GM04503 (cell line): Measurements from ENCODE around the gene KLHL14.
"Not testable (repeated sequence)": the region's sequence is repeated elsewhere in the genome, so short reads cannot be mapped to it uniquely, and the experiment has no call there.

Experiments
- DNase-seq: peaks from one replicate; pipeline ENCODE4 v3.0.0-alpha.2; 2012; ENCODE audit warnings: low read depth

Gene KLHL14

GRCh38 chr18:32772581-32773381, at the start of gene KLHL14:
KLHL14 (minus strand) TSS chr18:32773023; CDS start chr18:32770591, 2,432 bp downstream.
- no peak for DNase-seq

DNA sequence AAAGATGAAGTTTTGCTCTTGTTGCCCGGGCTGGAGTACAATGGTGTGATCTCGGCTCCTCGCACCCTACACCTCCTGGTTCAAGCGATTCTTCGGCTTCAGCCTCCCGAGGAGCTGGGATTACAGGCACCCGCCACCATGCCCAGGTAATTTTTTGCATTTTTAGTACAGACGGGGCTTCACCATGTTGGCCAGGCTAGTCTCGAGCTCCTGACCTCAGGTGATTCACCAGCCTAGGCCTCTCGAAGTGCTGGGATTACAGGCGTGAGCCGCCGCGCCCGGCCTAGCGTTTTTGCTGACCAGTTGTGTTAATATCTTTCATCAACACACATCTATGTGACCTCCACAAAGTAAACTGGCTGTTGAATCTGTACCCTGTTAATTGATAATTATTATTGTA, 49.4 kb upstream of the KLHL14 start:
- DNase-seq, result no peak

- no peak for DNase-seq
Measured at GRCh38 chr18:32815881-32816280, 43.1 kb upstream of the KLHL14 start.

DNA sequence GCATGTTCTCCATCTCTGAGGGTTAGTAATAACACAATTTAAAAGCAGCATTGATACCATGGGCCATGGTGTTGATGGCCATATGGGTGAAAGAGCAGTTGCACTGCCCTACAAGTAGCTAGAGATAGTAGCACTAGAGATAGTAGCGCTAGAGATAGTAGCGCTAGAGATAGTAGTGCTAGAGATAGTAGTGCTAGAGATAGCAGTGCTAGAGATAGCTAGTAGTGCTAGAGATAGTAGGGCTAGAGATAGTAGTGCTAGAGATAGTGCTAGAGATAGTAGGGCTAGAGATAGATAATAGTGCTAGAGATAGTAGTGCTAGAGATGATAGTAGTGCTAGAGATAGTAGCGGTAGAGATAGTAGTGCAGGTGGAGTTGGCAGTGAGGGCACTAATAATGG, 39.5 kb upstream of the KLHL14 start:
- no peak for DNase-seq

GRCh38 chr18:32810314-32810713, 37.5 kb upstream of the KLHL14 start:
- DNase-seq, result no peak

- DNase-seq, result no peak
Measured at GRCh38 chr18:32805354-32805753, 32.5 kb upstream of the KLHL14 start.

DNA sequence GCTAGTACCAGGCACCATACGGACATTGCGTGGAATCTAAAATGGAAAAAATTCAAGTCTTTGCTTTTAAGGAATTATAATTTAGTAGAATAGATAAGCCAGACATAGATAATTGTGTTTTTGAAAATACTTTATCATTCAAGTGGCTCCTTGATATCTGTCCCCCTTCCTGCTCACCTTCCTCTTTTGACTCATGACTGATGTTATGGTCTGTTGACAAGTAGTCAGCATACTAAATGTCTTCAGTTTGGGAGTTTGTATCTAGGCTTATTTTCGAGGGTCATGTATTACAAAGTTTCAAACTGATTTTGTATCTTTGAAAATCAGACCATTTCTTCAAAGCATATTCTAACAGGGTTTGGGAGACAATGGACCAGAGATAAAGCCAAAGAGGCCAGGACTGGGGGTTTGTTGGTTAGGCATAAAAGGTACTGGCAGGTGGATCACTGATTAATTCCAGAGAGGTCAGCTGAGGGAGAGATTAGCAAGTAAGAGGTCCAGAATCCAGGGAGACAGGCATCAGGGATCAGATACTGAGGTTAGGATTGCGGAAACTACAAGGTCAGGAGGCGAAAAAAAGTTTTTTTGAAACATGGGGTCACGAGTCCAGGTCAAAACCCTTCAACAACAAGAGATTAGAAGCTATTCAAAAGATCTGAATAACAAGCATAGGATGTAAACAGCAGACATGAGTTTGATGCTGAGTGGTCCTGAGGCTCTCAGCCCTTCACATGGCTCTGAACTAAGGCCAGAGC, 31.5 kb upstream of the KLHL14 start:
- DNase-seq, result no peak

DNA sequence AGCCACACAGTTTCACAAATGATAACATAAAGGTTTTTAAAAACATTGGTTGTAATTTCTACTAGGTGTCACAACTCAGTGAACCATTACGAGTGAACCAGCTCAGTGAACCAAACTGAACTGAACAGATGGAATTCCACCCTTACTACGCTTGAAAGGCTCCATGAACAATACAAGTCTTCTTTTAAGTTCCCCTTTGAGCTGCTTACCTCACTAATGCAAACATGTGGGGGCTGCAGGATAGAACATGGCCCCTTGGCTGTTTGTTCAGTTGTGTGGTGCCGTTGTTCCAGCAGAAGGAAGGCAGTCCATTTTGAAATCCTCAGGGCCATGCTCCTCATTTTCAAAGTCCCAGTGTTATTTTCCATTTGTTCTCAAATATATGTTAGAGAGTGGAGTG, 30.7 kb upstream of the KLHL14 start:
- no peak for DNase-seq

- no peak for DNase-seq
Measured at GRCh38 chr18:32802591-32803451, 30.0 kb upstream of the KLHL14 start.

- DNase-seq, result no peak
Measured at GRCh38 chr18:32801228-32801627, 28.4 kb upstream of the KLHL14 start.

DNA sequence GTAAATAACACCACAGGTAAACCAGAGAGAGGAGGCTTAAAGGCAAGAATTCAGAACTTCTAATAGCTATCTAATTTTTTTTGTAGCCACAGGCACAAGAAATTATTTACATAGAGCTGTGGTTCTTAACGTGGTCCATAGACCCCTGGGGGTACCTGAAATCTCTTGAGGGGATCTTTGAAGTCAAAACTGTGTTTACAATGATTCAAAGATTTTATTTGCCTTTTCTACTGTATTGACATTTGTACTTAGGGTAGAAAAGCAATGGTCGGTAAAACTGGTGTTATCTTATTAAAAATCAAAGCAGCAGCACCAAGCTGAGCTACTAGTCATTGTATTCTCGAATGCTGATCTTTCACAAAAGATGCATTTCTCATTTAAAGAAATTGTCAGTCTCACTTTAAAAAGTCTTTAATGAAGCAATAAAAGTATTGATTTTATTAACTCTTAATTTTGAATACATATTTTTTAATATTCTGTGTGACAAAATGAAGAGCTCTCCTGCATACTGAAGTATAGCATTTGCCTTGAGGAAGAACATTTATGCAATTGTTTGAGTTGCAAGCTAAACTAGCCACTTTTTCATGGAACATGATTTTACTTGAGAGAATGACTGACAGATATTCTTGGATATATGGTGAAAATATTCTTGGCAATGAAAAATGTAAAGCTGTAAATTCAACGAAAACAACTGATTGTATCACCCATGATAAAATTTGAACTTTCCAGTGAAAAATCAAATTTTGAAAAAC, 25.6 kb upstream of the KLHL14 start:
- DNase-seq, result no peak

DNA sequence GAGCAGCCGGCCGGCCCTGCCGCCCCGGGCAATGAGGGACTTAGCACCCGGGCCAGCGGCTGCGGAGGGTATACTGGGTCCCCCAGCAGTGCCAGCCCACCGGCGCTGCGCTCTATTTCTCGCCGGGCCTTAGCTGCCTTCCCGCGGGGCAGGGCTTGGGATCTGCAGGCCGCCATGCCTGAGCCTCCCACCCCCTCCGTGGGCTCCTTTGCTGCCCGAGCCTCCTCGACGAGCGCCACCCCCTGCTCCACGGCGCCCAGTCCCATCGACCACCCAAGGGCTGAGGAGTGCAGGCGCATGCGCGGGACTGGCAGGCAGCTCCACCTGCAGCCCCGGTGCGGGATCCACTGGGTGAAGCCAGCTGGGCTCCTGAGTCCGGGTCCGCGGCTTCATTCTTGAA, 21.8 kb upstream of the KLHL14 start:
- DNase-seq, result not testable (repeated sequence)

- no peak for DNase-seq
Measured at GRCh38 chr18:32779010-32779409, 6.2 kb upstream of the KLHL14 start.

DNA sequence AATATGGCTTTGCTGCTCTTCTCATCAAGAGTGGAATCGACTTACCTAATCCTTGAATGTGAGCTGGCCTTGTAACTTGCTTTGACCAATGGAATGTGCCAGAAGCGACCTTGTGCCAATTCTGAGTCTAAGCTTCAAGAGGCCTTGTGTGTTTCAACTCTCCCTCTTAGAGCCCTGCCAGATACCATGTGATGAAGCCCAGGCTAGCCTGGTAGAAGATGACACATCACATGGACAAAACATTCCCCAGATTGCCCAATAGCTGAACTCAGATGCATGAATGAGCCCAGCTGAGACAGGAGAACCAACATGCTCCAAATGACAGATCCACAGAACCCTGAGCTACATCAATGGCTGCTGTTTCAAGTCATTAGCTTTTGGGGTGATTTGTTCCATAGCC, 4.2 kb upstream of the KLHL14 start:
- DNase-seq, result no peak

DNA sequence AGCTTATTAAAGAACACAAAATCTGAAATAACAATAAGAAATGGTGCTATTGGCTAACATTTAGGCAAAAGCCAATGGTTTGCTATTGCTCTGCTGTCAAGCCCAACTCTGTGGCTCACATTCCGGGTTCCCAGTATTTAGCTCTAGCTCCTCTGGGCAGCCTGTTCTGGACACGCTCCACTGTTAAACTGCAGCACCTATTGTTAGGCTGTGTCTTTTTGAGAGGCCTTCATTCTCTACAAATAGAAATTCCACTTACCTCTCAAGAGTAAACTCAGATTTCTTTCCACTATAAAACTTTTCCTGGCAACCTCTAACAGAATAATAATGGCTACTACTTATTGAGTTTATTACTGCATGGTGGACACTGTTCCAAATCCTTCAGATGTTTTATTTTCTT, 3.7 kb upstream of the KLHL14 start:
- DNase-seq, result no peak

- DNase-seq, result no peak
Measured at GRCh38 chr18:32775628-32776027, 2.8 kb upstream of the KLHL14 start.

DNA sequence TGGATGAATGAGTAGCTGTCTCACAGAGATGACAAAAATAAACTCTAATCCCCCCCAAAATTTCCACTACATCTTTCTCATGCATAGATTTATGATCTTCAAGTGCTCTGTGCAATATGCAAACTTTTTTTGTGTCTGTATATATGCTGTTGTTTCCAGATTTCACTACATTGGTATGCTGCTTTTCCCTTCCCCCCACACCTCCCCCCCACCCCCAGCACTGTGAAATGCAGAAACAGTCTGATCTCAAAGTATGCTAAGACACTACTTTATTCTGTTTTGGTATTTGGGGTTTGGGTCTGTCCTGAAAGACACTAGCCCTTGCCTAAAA, 524 bp upstream of the KLHL14 start:
- DNase-seq, result no peak

DNA sequence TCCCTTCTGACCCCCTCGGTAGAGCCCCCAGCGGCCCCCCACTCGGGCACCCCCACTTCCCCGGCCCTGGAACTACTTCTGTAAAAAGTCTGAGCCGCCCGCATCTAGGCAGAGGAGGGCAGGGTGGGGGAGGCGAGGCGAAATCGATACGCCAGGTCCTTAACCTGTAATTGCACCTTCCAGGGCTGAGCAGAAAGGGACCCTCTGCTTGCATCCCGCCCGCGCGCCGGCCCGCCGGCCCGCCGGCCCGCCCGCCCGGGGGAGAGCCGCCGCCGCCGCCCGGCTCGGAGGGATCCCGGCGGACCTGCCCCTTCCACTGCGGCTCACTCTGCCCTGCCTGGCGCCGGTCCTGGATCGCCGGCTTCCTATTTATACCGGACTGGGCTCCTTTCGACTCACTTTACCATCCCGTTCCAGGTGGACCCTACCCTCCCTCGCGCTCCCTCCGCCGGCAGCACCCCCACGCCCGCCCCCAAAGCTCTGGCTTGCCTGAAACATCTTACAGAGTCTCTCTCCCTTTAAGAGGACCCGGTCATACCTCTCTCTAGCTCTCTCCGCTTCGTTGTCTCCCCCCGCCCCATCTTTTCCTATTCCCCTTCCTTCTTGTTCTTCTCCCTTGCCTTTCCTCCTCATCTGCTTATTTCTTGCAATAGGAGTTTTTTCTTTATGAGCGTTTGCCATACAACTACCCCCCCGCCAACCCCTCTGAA, 797 bp downstream of the KLHL14 start:
- no peak for DNase-seq

GRCh38 chr18:32771169-32771751, 1.6 kb downstream of the KLHL14 start:
- DNase-seq, result no peak

GRCh38 chr18:32770666-32771168, 2.1 kb downstream of the KLHL14 start:
- DNase-seq, result no peak
